ENCODE results near the gene ECE1. TPM values are rescaled to one million over a fixed set of nuclear protein-coding genes. Genes with fewer than 3 reads are reported as not detected.

Gene ECE1
- polyA plus RNA-seq, 3 donors: 43.4 to 46.6 (median 44.2) TPM

DNA sequence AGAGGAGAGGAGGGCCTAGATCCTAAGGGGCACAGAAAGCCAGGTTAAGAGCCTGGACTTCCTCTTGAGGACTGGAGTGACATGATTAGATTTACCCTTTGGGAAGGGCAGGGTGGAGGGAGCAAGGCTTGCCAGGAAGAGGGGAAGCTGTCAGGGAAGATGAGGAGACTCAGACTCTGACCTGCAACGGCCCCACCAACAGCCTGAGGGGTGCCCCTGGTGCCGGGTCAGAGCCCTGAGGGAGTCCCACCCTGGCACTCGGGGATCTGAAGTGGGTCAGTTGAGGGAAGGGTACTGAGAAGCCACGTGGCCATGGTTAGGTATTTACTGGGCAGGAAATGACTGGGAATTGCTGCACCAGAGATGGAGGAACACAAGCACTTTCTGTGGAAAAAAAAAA lies 9.8 kb downstream of the ECE1 start:
- DNase-seq (ENCODE audit: extremely low read depth in 1 of 11, low read depth in 9 of 11, low spot score in 4 of 11): no peak

DNA sequence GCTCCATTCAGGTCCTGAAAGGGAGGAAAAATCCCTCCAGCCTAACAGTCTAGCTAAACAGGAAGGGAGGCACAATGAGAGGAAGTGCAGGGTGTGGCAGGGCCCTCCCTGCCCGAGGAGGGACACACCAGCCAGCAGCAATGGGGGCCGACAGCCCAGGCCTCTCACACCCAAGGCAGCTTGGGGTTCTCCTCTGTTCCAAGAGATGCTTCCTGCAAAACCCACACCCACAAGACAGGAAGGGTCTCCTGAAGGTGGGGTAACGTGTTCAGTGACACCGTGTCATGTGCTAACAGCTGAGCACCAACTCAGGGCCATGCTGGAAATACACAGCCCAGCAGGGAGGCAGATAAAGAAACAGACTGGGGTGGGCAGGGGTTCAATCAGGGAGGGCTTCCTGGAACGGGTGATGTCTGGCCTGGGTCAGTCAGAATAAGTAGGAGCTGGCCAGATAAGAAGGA lies 10.2 kb downstream of the ECE1 start:
- no peak for DNase-seq (ENCODE audit: extremely low read depth in 1 of 11, low read depth in 9 of 11, low spot score in 4 of 11)

DNA sequence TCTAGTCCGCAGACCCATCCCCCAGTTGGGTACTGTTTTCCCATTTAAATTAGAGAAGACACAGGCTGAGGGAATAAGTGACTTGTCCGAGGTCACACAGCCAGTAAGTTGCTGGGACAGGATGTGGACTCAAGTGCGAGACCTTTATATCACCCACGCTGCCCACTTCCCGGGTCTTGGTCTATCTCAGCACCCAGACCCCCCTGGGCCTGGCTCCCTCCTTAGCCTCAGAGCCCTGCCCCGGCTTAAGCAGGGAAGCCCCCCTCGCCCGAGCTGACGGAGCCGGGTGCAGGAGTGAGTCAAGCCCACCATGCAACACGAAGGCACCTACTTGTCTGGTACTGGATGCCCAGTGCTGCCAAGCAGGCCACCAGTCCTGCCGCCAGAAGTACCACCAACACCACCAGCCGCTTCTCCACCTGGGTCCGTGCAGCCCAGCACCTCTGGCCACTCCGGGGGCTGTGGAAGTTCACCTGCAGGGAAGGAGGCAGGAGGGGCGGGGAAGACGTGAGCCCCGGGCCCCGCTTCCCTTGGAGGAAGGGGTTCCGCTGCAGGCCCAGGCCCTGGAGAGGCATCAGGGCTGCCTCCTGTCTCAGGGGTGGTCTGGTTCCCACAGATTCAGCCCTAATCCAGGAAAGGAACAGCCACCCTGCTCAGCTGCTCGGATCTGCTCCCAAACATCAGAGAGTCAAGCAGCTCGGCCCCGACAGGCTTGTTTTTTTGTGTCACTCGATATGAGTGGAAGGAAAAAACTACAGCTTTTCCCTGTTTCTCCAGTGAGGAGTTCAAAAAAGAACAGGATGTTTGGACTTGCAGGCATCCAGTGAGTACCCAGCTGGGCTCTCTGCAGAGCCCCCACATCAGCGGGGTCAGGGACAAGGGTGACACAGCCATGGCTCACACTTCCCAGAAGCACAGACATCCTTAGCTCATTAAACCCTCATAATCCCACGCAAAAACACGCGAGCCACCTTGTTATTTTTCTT lies 11.1 kb downstream of the ECE1 start:
- no peak for DNase-seq (ENCODE audit: extremely low read depth in 1 of 11, low read depth in 9 of 11, low spot score in 4 of 11)

DNA sequence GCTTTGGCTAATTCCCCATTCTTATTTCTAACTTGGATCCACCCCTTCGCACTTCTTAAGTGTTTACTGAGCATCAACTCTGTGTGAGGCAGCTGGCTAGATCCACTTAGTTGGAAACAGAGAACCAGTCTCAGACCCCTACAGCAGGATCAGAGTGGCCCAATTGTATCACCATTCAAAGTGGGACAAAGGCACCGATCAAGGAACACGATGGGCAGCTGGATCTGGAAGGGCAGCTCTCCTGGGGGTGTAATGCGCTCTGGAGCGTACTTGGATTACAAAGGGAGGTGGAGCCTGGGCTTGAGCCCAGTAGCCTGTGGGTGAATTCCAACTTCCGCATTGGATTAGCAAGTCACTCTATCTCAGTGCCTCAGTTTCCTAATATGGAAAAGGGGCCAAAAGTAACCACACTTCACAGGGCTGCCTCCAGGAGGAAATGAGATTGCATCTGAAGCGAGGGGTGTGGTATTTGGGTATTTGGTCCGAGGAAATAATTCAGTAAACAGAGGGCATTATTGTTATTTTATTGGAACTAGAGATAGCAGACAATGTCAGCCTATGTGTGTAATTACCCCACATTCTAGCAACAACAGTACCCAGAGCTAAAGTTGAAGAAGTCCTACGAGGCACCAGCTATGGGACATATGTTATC lies 11.9 kb downstream of the ECE1 start:
- no peak for DNase-seq (ENCODE audit: extremely low read depth in 1 of 11, low read depth in 9 of 11, low spot score in 4 of 11)

DNA sequence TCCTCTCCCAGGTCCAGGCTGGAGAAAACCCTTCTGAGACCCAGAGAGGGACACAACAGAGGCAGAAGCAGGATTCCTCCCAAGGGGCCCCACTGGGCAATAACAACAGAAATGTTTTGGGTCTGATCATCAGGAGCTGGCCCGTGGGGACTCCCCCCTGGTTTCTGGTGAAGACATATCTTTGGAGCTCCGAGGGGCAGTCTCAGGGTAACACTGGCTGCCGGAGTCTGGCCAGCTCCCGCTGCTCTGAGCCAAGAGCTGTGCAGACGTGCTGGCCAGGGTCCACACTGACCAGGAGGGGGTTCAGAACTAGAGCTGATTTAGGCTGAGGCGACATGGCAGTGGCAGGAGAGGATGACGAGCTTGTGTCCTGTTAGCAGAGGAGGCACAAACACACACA lies 13.1 kb downstream of the ECE1 start:
- no peak for DNase-seq (ENCODE audit: extremely low read depth in 1 of 11, low read depth in 9 of 11, low spot score in 4 of 11)

- DNase-seq (ENCODE audit: extremely low read depth in 1 of 11, low read depth in 9 of 11, low spot score in 4 of 11): no peak
Observed at GRCh38 chr1:21272540-21272939, 17.7 kb downstream of the ECE1 start.

- no peak for DNase-seq (ENCODE audit: extremely low read depth in 1 of 11, low read depth in 9 of 11, low spot score in 4 of 11)
Observed at GRCh38 chr1:21271550-21271949, 18.7 kb downstream of the ECE1 start.

DNA sequence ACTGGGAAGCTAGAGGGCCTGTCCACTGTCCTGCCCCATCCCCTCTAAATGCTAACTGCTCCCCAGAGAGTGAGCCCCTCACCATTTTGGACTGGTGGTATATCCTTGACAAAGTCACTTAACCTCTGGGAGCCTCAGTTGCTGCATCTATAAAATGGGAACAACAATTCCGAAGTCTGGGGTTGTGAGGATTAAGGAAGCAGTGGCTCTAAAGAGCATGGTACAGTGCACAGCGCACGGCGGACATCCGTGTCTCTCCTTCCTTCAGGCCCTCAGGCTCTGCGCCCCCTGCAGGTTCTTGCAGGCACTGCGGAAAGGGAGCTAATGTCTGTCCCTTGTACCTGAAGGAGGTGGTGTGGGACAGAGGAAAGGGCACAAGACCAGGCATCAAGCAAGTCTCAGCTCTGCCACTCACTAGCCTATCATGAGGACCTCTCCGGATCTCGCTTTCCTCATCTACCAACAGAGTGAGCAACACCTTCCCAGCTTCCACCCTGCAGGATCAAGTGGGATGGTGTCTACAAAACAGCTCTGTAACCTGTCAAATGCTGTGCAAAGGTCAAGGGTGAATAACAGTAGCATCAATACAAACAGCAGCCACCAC lies 20.1 kb downstream of the ECE1 start:
- no peak for DNase-seq (ENCODE audit: extremely low read depth in 1 of 11, low read depth in 9 of 11, low spot score in 4 of 11)

- no peak for DNase-seq (ENCODE audit: extremely low read depth in 1 of 11, low read depth in 9 of 11, low spot score in 4 of 11)
Observed at GRCh38 chr1:21269461-21270085, 20.7 kb downstream of the ECE1 start.

GRCh38 chr1:21268281-21269239 lies 21.7 kb downstream of the ECE1 start:
- DNase-seq (ENCODE audit: extremely low read depth in 1 of 11, low read depth in 9 of 11, low spot score in 4 of 11): no peak

- no peak for DNase-seq (ENCODE audit: extremely low read depth in 1 of 11, low read depth in 9 of 11, low spot score in 4 of 11)
Observed at GRCh38 chr1:21267191-21268077, 22.8 kb downstream of the ECE1 start.

DNA sequence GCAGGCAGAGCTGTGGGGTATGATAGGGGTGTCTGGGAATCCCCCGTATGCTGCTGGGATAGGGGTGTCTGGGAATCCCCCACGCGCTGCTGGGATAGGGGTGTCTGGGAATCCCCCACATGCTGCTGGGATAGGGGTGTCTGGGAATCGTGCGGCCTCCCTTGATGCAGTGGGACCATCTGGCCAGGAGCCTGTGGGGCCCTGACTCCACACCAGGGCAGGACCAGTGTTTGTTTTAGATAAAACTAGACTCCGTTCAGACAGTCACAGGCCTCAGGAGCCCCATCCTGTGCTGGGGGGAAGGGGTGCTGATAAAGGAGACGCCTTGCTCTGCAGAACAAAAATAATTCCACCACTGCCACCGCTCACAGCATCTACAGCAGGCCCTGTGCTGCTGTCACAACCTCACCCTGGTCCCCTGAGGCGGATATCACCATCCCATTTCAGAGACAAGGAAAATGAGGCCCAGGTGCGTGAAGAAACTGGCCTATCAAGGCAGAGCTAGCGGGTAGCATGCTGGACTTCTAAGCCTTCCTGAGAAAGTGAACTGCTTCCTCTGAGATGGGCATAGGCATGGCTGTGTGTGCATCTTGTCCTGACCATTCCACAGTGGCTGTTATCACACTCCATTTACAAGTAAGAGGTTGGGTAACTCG lies 24.0 kb downstream of the ECE1 start:
- no peak for DNase-seq (ENCODE audit: extremely low read depth in 1 of 11, low read depth in 9 of 11, low spot score in 4 of 11)

DNA sequence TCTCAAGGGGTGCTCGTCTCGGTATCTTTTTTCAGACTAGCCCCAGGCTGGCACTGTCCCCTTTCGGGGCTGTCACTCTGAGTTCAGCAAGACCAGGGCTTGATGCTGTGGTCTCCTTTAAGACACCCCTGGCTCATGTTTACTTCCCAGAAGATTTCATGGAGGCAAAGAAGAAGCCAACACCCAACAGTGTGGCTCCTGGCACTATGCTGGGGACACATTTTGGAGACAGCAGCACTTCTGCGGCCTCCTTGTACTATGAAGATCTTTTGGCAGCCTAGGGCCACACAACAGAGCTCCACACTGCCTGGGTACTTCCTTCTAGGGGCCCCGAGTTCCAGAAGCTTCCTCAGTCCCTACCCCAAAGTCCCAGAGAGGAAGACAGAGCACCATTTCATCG lies 24.6 kb downstream of the ECE1 start:
- no peak for DNase-seq (ENCODE audit: extremely low read depth in 1 of 11, low read depth in 9 of 11, low spot score in 4 of 11)

DNA sequence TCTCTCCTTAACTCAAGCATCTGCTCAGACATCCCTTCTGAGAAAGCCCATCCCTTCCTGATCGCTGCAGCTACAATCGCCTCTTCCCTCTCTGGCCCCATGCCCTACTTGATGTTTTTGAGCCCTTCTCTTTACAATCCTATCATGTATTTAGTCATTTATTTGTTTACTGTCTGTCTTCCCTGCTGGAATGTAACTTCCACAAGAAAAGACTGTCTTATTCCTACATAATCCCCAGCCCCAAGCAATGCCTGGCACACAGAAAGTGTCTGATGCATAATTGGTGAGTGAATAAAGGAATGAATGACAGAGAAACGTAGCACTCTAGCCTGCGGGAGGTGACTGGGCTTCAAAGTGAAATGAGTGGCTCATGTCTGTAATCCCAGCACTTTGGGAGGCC lies 25.4 kb downstream of the ECE1 start:
- DNase-seq (ENCODE audit: extremely low read depth in 1 of 11, low read depth in 9 of 11, low spot score in 4 of 11): no peak

DNA sequence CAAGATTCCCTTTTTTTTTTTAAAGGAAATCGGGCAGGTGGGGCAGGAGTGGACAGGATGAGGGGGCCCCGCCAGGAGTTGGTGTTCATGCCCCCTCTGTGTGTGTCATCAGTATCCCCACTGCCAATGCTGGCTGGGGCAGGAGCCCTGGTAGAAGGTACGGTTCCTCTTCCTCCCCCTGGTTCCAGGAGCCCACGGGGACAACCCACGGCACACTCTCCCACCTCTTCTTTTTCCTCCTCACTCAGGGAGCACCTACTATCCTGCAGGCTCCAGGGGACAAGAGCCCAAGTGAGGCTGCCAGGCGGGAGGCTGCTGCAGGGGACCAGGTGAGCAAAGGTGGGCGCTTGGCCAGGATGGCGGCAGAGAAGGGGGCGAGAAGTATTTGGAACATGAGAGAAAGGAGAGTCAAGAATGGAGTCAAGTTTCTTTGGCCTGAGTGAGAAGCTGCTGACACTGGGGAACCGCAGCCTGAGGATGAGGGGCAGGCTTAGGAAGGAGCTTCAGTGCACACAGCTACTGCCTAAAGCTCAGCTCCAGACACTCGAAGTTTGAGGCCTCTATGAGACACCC lies 26.5 kb downstream of the ECE1 start:
- DNase-seq (ENCODE audit: extremely low read depth in 1 of 11, low read depth in 9 of 11, low spot score in 4 of 11): no peak

DNA sequence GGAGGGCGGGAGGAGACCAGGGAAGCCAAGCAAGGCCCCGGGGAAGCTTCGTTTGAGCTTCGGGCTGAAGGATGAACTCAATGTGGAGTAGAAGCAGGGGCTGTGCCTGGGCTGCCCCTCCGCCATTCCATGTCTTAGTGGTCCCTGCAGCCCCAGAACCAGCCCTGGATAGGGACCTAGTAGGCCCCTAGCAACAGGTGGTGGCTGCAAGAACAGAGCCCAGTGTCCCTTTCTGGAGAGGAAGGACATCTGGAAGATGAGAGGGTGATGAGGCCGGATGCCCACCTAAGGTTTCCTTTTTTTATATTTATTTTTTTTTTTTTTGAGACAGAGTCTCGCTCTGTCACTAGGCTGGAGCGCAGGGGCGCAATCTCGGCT lies 27.2 kb downstream of the ECE1 start:
- no peak for DNase-seq (ENCODE audit: extremely low read depth in 1 of 11, low read depth in 9 of 11, low spot score in 4 of 11)
